ENCODE results near the gene GXYLT2.
"Not testable (repeated sequence)": the region's sequence is repeated elsewhere in the genome, so short reads cannot be mapped to it uniquely, and the experiment has no call there.

GXYLT2 gene

DNA sequence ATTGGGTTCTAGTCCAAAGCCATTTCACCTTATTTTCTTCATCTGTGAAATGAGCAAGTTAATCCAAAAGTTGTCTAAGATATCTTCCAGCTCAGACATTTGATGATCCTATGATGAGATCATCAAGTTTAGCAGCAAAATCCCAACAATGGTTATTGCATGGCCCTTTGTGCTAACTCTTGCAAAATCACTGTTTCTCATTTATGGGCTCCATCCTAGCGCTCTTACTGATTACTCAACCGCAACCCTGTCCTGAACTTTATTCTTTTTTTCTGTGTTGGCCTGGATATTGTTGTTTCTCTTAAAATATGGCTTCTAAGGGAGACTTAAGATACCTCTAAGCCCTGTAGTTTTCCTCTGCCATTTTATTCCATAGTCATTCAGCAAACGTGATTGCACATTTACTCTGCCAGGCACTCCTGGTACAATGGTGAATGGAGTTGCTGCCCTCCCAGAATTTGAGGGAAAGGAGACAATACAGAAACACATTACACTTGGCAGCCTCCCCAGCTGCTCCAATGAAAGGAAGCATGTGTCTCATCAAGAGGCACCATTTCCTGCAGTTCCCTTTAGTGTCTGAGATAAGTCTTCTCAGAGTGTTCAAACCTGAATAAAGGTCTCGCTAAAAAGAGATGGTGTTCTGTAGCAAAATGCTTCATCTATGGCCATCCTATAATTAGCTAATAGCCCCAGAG lies 4.4 kb downstream of the GXYLT2 start:
- DNase-seq (ENCODE audit: extremely low read depth in 1 of 2, low read depth in 1 of 2) = no peak

DNA sequence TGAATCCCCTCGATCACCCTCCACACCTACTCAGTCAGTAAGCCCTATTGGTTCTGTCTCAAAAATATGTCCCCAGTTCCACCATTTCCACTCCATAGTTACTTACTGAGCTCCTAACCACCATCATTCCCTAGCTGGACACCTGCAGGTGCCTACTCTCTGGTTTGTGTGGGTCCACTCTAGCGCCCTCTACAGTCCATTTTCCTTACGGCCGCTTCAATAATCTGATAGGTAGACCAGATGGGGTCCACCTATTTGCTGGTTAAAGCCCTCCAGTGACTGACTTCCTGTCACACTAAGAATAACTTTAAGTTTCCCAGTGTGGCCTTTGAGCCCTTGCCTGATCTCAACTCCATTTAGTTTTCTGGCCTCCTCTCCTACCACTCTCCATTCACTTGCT lies 5.0 kb downstream of the GXYLT2 start:
- DNase-seq (ENCODE audit: extremely low read depth in 1 of 2, low read depth in 1 of 2) = no peak

DNA sequence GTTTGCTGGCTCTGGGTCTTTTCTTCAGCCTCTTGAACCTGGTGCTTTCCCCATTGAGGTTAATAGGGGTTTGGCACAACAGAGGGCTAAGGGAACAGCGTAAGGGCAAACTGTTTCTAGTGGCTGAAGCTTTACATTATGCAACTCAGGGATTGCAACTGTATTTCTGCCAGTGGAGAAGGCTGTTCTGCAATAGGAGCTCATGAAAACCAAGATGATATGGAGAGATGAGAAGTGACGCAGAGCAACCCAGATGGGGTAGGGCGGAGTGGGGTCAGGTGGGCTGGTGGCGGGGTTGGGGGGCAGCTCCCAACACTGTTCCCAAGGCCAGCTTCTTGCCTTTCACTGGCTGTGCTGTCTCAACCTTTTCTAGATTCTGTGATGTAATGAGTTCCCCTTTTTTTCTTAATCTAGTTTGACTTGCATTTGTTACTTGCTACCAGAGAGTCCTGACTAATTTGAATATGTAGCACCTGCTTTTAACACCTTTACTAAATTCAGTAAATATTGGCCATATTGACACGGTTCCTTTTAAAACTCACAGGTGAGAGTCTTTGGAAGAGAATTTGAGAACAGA lies 7.2 kb downstream of the GXYLT2 start:
- no peak for DNase-seq (ENCODE audit: extremely low read depth in 1 of 2, low read depth in 1 of 2)

DNA sequence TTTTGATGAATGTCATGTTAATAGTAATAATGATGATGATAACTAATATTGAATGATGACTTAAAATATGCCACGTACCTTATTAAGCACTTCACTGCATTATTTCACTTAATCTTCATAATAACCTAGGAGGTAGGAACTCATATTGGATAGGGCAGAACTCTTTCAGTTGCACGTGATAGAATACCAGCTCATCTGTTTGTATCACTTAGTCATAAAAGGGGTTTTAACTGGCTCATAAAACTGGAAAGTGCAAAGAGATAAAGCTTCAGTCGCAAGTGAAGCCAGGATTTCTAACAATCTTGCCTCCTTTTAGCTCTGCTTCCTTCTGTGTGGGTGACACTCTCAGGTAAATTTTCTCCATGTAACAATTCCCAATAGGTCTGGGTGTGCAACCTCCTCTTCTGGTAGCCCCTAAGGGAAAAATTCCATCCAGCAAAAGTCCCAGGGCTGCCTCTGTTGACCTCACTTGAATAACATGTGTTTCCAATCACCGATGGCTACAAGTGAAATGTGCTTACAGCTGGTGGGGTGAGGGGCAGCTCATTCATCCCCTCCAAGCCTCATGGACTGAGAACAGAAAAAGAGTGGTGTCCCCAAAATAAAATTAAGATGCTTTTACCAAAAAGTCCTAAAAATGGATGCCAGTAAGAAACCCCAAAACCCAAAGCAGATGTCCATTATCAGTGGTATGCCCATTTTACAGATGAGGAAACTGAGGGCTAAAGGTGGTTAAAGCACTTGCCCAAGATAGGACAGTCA lies 9.3 kb downstream of the GXYLT2 start:
- DNase-seq (ENCODE audit: extremely low read depth in 1 of 2, low read depth in 1 of 2) = no peak

DNA sequence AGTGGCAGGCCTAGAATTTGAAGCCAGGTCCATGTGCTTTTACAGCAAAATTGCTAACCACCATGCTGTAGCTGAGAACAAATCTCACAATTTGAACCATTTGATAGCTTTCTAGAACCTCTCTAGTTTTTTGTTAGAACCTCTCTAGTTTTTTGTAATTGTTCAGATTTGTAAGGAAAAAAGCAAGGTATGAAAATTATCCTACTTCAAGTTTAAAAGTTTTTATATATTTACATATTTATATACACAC lies 9.8 kb downstream of the GXYLT2 start:
- no peak for DNase-seq (ENCODE audit: extremely low read depth in 1 of 2, low read depth in 1 of 2)

DNA sequence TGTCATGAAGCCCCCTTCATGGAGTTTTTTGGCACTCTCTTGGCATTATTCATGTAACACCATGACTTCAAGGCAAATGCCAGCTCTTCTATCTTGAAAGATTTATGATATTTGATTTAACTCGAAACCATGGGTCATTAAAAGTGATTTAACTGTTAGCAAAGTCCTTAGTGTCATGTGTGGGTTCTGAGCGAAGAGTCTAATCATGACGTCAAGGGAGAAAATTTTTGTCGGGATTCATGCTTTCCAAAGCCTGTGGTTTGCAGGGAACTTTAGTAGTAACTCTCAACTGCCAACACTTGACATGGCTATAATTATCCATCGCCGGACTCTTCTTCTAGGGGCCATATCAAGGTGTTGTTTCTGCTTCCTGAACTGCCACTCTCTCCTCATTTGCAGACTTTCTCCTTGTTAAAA lies 11.5 kb downstream of the GXYLT2 start:
- no peak for DNase-seq (ENCODE audit: extremely low read depth in 1 of 2, low read depth in 1 of 2)

DNA sequence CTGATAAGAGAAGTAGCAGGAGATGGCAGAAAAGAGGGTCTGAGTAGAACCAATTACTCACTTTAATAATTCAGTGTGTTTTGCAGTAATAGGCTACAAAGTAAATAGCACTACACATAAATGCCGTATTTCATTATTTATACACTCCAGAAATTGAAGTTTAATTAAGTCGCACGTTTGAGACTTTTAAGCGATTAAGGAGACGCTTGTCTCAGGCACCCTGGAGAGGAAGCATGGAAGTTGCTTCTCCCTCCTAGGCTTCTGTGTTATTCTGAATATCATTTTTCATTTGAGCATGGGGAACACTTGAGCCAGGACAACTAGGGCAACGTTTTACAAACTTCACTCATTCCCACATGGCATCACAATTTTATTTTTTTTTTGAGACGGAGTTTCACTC lies 12.2 kb downstream of the GXYLT2 start:
- no peak for DNase-seq (ENCODE audit: extremely low read depth in 1 of 2, low read depth in 1 of 2)

DNA sequence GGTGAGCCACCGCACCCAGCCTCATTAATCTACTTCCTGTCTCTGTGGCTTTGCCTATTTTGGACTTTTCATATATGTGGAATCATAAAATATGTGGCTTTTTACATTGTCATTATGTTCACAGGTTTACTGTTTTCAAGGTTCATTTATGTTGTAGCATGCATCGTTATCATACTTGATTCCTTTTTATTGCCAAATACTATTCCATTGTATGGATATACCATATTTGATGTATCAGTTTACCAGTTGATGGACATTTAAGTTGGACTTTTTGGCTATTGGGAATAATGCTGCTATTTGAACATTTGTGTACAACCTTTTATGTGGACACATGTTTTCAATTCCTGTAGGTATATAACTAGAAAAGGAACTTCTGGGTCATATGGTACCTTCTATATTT lies 14.0 kb downstream of the GXYLT2 start:
- DNase-seq (ENCODE audit: extremely low read depth in 1 of 2, low read depth in 1 of 2) = no peak

DNA sequence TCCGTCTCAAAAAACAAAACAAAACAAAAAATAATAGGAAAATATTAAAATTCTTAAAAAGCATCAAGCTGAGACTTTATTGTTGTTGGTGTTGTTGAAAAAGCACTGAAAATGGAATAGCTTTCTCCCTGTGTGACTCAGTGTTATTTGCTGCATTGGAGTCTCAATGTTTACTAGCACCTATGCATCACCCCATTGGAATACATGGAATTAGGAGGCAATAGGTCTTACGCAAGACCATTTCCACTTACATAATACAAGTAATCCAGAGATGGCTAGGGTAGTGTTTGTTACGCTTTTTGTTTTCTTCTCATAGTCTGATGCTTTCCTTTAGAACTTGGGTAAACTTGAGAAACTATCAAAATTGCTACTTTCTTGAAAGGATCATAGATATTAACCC lies 15.2 kb downstream of the GXYLT2 start:
- no peak for DNase-seq (ENCODE audit: extremely low read depth in 1 of 2, low read depth in 1 of 2)

DNA sequence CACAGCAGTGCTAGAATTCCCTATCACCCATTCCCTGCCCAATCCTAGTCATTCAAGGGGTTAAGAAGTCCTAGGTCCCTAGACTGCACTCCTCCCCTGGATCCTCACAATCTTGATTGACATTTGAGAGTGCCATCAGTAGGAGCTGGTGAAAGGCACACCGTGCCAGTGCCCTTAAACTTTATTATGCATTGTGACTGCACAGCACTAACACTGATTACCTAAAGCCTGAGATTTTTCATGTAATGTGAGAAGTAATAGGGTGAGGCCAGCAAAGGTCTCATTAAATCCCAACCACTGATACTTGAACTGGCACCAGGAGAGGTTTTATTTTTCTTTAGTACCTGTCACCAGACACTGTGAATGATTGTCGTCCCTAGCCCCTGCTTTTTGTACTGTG lies 16.3 kb downstream of the GXYLT2 start:
- no peak for DNase-seq (ENCODE audit: extremely low read depth in 1 of 2, low read depth in 1 of 2)

DNA sequence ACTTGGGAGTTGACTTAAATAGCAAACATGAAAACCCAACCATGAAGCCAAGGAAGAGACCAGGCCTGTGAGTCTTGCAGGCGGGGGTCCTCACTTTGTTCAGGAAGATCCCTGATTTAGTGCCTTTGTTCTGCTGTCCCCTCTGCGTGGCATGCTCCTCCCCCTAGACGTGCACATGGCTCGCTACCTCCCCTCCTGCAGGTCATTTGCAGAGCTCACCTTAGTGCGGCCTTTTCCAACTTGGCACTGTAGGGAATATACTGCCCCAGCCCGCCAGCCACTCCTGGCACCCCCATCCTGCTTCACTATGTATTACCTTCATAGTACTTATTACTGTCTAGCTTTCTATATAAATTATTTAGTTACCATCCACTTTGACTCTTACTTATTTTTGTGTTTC lies 18.3 kb downstream of the GXYLT2 start:
- DNase-seq (ENCODE audit: extremely low read depth in 1 of 2, low read depth in 1 of 2) = no peak

DNA sequence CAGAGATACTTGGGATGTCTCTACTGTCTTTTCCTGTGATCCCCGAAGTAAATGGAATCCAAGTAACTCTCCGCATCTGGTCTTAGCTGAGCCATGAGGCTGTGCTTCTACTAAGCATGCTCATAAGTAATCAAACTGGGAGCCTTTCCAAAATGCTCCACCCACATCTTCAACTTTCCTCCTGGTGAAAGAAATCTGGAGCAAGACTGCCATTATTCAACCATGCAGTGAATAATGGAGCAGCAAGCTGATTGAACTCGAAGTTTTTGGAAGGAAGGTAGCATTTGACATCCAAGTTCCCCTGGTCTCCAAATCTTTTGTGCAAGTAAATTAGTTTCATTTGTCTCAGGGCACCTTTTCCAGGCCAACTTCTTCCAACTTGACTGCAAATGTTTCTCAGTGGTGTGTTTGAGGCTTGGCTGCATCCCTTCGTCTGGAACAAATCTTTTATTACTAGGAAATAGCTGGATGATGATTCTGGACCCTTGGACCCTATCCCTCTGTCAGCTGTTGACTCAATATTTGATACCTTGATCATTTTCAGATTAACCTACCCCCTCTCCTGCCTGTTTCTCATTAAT lies 19.4 kb downstream of the GXYLT2 start:
- DNase-seq (ENCODE audit: extremely low read depth in 1 of 2, low read depth in 1 of 2) = no peak

DNA sequence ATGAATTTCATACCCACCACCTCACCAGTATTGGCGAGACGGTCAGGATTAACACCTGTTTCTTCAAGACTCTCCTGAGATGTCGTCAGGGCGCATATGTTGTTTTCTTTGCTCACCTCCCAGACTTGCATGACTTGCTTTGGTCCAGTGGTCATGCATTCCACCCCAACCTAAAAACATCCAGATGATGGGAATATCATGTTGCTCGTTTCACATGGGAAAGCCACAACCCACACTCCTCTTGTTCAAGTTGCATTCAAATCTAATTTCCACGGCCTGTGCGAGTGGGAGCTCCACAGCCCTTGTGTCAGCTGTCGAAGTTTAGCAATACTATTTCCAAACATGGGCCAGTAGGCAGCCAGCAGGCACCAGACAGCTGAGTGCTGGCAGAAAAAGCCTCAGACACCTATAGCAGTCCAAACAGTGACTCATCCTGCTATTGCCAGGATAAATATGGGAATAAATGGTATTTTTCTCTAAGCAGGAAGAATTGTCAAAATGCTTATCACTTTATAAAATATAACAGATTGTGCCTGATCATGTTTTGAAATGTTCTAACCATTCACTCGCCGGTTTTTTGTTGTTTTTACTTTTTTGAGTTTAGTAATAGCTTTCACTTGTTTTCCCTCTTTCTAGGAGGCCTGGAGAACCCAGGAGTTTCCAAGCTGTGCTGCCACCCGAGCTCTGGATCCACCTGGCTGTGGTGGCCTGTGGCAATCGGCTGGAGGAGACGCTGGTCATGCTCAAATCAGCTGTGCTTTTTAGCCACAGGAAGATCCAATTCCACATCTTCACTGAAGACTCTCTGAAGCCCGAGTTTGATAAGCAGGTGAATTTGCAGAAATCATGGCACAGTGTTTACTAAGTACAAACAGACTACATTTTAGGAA lies 20.1 kb downstream of the GXYLT2 start:
- DNase-seq (ENCODE audit: extremely low read depth in 1 of 2, low read depth in 1 of 2) = no peak

DNA sequence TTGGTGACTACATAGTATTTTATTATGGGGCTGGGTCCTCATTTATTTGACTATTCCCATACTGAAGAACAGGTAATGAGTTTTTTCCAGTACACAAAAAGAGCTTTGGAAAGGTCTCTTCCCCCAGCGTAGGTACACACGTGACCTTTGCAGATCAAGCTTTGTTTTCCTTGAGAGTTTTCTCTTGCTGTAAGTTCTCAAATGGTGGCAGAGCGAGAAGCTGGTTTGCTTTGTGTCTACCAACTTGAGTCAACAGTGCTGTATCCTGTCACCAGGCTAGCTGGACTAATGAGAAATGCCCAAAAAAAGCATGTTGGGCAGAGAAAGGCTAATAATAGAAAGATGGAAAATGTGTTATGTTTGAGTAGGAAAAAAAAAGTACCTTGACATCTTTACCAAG lies 21.7 kb downstream of the GXYLT2 start:
- no peak for DNase-seq (ENCODE audit: extremely low read depth in 1 of 2, low read depth in 1 of 2)

DNA sequence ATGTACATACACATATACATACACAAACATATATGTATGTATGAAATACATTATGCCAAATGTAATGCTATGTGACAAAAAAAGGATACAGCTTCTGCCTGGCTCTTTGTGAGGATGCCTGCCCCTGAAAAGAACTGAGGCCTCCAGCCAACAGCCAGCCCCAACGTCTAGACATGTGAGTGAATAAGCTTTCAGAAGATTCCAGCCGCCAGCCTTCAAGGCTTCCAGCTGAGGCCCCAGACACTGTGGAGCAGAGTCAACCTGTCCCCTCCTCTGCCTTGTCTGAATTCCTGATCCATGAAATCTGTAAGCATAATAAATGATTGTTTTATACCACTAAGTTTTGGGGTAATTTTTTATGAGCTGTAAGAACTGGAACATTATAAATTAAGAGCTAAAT lies 24.7 kb downstream of the GXYLT2 start:
- no peak for DNase-seq (ENCODE audit: extremely low read depth in 1 of 2, low read depth in 1 of 2)

DNA sequence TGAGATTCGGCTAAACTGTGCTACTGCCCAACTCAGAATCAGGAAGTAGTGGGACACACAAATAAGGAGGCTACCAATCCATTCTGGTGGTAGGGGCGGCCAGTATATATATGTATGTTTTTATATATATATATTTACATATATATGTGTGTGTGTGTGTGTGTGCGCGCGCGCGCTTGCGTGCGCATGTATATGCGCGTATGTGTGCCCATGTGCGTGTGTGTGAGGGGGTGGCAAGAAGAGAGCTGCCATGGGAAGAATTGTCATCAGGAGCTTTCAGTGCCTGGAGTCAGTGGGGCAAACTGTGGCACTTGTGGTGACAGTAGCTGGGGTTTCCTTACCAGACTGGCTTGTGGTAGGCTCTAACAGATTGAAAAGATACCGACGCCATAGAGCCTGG lies 26.5 kb downstream of the GXYLT2 start:
- DNase-seq (ENCODE audit: extremely low read depth in 1 of 2, low read depth in 1 of 2) = no peak

DNA sequence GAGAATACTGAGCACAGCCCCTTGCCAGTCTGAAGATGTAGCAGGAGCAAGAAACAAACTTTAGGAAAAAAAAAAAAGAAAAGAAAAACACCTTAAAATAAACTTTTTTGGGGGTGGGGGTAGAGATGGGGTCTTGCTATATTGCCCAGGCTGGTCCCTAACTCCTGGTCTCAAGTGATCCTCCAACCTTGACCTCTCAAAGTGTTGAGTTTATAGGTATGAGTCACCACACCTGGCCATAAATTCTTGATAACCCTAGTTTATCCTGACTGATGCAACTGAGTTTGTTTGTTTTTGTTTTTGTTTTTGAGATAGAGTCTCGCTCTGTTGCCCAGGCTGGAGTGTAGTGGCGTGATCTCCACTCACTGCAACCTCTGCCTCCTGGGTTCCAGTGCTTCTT lies 28.4 kb downstream of the GXYLT2 start:
- DNase-seq (ENCODE audit: extremely low read depth in 1 of 2, low read depth in 1 of 2) = no peak

DNA sequence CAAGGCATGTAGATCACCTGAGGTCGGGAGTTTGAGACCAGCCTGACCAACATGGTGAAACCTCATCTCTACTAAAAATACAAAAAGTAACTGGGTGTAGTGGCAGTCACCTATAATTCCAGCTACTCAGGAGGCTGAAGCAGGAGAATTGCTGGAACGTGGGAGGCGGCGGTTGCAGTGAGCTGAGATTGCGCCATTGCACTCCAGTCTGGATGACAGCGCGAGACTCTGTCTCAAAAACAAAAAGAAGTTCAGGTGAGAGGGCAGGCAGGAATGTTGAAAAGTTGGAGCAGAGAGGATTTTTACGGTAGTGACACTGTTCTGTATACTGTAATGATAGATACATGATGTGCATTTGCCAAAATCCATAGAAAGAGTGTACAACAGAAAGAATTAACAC lies 31.7 kb downstream of the GXYLT2 start:
- no peak for DNase-seq (ENCODE audit: extremely low read depth in 1 of 2, low read depth in 1 of 2)

DNA sequence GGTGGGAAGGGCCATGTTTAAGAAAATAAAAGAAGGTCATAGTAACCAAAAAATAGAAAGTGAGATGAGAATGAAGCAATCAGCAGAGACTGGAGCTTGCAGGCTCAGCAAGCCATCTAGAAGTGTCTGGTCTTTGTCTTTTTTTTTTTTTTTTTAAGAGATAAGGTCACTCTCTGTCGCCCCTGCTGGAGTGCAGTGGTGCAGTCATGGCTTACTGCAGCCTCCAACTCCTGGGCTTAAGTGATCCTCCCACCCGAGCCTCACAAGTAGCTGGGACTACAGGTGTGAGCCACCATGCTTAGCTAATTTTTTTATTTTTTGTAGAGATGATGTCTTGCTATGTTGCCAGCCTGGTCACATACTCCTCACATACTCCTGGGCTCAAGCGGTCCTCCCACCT lies 36.2 kb downstream of the GXYLT2 start:
- DNase-seq (ENCODE audit: extremely low read depth in 1 of 2, low read depth in 1 of 2) = no peak

DNA sequence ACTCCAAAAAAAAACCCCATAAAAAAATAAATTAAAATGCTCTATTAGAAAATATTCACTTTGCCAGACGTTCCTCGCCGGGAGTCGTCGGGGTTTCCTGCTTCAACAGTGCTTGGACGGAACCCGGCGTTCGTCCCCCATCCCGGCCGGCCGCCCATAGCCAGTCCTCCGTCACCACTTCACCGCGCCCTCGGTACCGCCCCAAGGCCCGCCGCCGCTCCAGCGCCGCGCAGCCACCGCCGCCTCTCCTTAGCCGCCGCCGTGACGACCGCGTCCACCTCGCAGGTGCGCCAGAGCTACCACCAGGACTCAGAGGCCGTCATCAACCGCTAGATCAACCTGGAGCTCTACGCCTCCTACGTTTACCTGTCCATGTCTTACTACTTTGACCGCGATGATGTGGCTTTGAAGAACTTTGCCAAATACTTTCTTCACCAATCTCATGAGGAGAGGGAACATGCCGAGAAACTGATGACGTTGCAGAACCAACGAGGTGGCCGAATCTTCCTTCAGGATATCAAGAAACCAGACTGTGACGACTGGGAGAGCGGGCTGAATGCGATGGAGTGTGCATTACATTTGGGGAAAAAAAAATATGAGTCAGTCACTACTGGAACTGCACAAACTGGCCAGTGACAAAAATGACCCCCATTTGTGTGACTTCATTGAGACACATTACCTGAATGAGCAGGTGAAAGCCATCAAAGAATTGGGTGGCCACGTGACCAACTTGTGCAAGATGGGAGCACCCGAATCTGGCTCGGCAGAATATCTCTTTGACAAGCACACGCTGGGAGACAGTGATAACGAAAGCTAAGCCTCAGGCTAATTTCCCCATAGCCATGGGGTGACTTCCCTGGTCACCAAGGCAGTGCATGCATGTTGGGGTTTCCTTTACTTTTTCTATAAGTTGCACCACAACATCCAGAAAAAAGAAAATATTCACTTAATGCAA lies 41.2 kb downstream of the GXYLT2 start:
- not testable (repeated sequence) for DNase-seq (ENCODE audit: extremely low read depth in 1 of 2, low read depth in 1 of 2)
